NCI-H526 (cell line): ENCODE measurements around the gene PRSS56.
"Not testable (repeated sequence)": the region's sequence is repeated elsewhere in the genome, so short reads cannot be mapped to it uniquely, and the experiment has no call there.

Experiments
- DNase-seq, 2 experiments: peaks; one replicate each; lab custom pipeline; 2025; lab: John Stamatoyannopoulos, UW

Gene PRSS56

DNA sequence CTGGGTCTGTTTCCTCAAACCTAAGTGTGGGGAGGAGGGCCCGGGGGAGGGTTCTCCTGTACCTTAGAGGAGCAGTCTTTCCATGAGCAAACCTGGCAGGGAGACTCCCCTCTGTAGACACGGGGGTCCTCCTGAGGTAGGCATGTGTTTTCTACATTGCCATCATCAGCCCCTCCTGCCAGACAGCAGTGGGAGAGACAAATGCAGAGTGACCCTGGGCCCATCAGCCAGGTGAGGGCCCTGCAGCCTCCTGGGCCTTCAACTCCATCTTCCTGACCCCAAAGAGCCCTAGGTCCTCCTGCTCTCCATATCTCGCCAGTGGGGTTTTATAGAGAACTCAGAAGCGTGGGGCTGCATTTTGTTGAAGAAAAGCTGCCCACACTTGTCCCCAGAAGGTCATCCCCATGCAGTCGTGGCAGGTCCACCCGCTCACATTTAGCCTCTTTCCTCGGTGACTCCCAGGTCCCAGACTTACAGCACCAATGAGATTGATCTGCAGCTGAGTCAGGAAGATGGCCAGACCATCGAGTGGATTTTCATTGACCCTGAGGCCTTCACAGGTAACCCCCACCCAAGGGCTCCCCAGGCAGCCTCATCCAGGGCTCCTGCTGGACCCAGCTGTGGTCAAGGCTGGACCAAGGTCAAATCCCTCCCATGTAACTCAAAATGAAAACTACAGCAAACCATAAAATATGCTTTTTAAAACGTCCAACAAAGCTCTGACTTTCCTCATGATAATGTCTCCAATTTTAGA is 21.9 kb downstream of the PRSS56 start:
- DNase-seq = no peak

DNA sequence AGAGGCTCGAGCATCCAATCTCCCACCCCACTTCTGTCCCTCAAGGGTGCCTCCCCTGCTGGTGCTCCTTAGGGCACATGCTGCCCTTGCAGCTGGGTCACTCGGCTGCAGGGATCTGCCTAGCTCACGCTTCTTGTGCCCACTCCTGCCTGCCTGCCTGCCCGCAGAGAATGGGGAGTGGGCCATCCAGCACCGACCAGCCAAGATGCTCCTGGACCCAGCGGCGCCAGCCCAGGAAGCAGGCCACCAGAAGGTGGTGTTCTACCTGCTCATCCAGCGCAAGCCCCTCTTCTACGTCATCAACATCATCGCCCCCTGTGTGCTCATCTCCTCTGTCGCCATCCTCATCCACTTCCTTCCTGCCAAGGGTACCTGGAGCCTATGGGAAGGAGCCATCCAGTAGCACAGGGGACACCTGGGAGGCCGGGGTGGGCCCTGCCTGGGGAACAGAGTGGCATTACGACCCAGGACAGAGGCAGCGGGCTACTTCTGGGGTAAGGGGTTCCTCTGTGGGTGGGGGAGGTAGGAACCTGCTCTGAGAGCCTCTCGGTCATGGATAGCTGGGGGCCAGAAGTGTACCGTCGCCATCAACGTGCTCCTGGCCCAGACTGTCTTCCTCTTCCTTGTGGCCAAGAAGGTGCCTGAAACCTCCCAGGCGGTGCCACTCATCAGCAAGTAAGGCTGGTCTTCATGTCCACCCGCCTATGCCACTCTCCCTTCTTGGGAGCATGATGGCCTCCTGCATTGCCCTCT is 22.7 kb downstream of the PRSS56 start:
- DNase-seq = no peak

DNA sequence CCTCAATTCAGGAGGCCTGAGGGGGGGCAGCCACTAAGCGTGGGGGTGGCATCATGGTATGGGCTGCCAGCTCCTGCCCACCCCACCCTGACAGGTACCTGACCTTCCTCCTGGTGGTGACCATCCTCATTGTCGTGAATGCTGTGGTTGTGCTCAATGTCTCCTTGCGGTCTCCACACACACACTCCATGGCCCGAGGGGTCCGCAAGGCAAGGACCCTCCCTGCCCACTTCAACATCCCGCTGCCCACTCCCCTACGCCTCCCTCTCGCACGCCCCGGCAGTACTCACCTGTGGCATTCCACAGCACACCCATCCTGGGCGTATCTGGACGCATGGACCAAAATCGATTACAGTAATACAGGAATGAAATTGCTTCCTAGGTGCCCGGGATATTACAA is 23.3 kb downstream of the PRSS56 start:
- DNase-seq = no peak

DNA sequence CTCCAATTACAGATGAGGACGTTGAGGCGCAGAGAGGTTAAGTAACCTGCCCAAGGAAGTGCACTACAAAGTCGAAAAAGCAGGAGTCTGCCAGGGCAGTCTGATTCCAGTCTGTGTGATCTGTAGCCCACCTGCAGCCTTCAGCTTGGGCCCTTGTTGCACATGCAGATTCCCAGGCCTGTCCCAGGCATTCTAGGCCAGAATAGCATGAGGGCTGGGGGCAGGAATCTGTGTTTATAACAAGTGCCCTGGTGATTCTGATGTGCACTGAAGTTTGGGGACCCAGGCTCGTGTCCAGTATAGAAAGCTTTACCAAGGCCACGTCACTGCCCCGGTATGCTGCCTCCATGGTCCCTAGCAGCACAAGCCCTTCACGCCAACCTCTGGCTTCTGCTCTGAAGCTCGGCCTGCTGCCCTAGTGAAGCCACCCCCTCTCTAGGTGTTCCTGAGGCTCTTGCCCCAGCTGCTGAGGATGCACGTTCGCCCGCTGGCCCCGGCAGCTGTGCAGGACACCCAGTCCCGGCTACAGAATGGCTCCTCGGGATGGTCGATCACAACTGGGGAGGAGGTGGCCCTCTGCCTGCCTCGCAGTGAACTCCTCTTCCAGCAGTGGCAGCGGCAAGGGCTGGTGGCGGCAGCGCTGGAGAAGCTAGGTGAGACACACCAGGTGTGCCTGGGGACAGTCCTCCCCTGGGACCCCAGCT is 23.9 kb downstream of the PRSS56 start:
- no peak for DNase-seq

DNA sequence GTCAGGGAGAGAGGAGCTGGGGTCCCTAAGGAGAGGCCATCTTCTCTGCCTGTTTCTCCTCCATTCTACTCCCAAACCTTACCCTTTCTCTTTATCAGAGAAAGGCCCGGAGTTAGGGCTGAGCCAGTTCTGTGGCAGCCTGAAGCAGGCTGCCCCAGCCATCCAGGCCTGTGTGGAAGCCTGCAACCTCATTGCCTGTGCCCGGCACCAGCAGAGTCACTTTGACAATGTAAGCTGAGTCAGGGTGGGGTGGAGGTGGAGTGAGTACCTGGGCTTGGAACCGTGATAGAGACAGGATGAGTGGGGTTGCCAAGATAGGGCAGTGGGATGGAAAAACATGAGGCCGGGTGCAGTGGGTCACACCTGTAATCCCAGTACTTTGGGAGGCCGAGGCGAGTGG is 24.5 kb downstream of the PRSS56 start:
- no peak for DNase-seq

DNA sequence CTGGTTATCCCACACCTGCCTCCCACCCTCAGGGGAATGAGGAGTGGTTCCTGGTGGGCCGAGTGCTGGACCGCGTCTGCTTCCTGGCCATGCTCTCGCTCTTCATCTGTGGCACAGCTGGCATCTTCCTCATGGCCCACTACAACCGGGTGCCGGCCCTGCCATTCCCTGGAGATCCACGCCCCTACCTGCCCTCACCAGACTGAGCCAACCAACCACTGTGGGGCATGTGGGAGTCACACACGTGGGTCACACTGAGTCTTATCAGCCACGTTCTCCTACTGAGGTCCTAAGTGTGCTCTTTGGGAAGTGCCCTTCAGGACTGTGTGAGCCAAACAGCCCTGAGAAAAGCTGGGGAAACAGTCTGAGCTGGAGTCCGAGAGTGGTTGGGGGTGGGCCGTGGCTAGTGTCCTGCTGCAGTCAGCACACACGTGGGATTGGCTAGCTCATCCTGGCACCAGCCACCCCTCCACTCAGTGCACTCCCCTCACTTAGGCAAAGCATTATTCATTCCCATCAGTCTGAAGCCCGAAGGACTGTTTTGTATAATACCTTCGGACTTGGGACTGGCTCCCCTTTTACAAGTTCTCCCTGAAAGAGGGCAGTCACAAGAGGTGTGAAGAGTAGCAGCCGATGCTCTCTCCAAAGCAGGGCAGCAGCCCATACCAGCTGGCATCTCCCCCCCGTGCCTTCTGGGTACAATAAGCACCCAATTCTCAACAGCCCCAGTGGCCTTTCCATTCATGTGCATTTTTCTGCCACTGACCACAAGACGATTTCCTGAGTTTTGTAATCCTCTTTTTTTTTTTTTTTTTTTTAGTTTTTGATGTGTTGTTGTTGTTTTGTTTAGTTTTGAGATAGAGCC is 25.6 kb downstream of the PRSS56 start:
- no peak for DNase-seq

DNA sequence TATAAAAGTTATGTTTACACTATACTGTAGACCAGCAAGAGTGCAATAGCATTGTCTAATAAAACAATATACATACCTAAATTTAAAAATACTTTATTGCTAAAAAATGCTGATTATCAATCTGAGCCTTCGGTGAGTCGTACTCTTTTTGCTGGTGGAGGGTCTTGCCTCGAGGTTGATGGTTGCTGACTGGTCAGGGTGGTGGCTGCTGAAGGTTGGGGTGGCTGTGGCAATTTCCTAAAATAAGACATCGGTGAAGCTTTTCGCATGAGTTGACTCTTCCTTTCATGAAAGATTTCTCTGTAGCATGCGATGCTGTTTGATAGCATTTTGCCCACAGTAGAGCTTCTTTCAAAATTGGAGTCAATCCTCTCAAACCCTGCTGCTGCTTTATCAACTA is 27.8 kb downstream of the PRSS56 start:
- DNase-seq = no peak

DNA sequence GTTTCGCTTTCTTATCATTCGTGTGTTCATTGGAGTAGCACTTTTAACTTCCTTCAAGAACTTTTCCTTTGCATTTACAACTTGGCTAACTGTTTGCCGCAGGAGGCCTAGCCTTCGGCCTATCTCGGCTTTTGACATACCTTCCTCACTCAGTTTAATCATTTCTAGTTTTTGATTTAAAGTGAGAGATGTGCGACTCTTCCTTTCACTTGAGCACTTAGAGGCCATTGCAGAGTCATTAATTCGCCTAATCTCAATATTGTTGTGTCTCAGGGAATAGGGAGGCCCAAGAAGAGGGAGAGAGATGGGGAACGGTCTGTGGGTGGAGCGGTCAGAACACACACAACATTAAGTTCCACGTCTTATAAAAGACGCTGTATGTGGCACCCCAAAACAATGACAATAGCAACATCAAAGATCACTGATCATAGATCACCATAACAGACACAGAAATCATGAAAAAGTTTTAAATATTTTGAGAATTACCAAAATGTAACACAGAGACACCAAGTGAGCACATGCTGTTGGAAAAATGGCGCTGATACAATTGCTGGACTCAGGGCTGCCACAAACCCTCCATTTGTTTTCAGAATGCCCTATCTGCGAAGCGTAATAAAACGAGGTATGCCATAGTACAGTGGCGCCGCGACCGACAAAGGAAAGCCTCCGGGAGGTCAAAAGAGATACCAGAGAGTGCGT is 29.6 kb downstream of the PRSS56 start:
- no peak for DNase-seq

DNA sequence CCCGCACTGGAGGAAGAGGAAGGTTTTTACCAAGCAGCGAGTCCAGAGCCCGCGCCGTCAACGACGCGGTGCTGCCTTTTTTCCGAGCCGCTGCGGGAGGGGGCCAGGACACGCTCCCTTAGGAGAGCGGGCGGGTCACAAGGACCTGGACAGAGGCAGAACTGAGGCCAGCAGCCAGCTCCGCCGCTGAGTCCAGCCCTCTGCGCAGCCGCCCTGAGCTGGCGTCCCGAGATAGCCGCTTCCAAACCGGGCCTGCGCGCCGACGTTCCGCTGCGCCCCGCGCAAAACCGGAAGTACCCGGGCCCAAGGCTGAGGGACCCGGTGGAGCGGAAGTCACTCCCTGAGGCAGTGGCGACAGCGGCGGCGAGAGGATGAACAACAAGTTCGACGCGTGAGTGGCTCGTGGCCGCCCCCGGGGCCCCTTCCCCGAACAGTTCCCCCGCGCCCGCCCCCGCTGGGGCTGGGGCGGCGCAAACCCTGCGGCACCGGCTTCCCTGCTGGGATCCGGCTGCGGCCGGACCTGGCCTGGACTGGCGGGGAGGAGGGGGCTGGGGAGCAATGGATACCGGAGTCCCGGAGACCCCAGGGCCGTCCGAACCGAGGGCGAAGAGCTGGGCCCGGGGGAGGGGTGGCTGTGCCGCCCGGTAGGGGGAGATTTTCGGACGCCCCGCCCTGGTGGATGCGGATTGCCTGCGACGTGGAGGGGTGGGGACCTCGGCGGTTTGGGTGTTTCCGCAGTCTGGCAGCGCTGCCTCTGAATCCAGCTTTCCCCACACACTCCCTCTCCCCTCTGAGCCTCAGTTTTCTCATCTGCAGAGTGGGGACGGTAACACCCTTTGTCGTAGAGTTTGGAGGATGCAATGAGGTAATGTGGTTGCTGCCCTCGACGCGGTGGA is 30.4 kb downstream of the PRSS56 start, which contains the start of the genes EIF4E2 and TIGD1:
EIF4E2 (plus strand) TSS at position 336 of the 896 bp plus-strand sequence; CDS start at position 372, 36 bp downstream.
TIGD1 (minus strand) TSS at position 204 of the 896 bp plus-strand sequence. CDS start 675 bp downstream, outside the sequence.
- peak; percentile 85 to 96 for DNase-seq

DNA sequence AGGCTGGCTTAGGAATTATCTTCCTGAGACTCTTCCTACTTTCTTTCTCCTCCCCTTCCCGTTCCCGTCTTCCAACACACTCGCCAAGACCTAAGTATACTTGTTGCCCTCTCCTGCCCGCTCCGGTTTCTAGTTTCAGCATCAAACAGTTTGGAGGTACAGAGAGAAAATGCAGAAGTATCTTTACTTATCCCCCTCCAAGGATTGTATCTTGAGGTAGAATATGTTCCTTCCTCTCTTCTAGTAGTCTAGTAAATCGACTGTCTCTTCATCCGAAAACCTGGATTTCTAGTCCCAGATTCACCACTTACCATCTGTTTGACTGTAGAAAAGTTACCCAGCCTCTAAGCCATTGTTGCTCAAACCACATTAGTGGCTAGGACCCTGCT is 31.1 kb downstream of the PRSS56 start:
- DNase-seq = no peak

DNA sequence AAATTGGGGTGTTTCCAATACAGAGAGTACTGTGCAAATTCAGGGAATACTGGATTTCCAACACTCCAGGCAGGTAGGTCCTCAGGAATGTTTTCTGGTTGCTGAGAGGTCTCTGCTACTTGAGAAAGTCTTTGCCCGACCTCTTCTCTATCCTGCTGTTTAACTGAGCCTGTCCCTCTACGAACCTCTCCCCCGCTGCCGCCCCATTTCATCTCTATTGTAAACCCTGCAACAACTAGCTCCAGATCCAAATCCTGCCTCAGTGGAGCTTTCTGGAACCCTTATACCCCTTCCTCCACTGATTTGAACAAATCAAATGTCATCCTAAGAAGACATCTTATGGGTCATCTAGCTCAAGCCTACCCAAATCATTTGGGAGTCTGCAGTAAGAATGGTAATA is 31.6 kb downstream of the PRSS56 start:
- no peak for DNase-seq

DNA sequence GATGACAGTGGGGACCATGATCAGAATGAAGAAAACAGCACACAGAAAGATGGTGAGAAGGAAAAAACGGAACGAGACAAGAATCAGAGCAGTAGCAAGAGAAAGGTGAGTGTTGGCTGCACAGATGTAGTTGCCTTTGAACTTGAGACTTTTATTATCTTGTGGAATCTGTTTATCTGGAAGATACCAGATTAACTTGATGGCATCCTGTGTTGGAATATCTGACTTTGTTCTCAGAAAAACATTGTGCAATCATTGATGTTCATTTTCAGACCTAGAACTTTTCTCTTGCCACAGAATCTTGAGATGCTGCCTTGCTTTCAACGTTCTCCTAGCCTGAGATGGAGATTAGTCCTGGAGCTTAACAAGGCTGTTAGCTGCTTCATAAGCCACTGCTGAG is 36.2 kb downstream of the PRSS56 start:
- DNase-seq = no peak

DNA sequence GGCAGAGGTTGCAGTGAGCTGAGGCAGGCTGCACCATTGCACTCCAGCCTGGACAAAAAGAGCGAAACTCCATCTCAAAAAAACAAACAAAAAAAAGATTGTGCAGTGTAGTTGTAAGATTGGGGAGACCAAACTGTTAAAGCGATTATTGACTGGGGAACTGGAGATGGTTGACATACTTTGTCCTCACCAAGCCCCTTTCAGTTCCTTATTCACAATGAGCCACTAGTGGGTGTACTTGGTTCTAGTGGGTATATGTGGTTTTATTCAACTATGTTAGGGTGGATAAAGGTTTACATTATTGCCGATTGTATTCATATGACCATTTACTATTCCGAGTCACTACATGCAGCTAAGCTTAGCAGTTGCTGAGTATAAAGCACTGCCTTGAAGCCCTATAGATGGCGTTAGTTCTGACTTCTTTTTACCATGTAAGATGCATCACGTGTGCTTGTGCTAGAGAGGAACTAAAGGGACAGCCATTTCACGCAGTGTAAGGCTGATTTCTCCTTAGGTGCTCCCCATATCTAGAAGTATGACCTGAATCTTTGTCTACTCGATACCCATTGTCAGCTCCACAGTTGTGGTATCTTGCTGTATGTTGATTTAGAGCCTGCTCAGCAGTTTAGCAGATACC is 42.4 kb downstream of the PRSS56 start:
- DNase-seq = no peak

DNA sequence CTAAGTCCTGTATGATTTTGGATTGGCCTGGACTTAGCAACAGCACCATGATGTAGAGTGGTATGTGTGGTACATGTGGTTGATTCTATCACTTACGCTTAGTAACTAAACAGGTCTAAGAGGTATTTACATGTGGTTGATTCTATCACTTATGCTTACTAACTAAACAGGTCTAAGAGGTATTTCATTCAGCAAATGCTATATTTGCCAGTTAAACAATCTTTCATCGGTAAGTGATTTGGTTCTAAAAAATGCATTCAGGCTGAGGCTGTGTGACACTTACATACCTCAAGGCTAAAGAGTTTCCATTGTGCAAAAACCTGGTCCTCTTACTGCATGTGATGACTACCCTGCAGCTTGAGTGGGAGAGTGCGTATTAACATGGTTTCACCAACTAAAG is 43.4 kb downstream of the PRSS56 start:
- DNase-seq = no peak

DNA sequence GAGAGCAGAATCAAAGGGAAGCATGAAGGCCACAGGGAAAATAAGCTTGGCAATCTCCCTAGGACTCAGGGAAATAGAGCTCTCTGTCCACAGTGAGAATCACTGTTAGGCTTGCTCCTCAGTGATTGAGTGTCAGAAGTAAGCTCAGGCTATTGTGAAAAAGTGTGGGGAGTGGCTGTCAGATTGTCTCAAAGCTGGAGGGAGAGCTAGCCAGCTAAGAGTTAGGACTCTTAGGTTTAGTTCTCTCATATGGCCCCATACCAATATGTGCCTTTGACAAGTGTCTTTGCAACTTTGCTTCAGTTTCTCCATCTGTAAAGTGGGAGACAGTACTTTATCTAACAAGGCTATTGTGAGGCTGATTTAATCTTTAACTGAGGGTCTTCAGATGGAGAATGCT is 47.5 kb downstream of the PRSS56 start:
- no peak for DNase-seq

DNA sequence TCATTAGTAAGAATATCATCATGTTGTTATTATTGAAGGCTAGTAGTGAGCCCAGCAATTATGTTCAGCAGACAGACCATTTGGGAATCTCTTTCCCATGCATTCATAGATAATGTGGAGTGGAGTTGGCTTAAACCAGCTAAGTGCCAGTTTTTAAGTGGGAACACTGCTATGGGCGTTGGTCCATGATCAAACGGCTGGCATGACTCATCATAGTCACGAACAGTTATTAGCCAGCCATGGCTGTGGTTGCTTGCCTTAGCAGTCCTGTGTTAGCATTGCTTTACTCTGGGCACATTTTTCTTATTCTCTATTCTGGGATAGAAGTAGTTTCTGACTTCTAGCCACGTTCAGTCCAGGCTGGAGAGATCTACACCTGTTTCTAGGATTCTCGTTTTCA is 48.0 kb downstream of the PRSS56 start:
- no peak for DNase-seq

DNA sequence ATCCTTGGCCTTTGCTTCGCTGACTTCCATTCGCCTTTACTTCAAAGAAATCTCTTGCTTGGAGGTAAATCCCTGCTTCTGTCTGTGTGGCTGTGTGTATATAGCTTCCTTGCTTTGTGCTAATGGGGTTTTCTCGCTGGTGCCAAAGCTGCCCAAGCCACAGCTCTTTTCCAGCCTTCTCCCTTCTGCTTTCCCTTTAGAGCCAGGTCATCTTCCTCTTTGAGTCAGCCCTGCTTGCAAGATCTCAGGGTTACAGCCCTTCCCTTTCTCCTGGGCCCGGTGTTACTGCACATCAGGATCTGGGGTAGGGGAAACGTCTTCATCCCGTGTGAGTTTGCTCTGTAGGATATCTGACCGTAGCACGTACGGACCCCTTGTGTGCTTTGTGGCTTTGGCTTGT is 49.4 kb downstream of the PRSS56 start:
- DNase-seq = no peak

DNA sequence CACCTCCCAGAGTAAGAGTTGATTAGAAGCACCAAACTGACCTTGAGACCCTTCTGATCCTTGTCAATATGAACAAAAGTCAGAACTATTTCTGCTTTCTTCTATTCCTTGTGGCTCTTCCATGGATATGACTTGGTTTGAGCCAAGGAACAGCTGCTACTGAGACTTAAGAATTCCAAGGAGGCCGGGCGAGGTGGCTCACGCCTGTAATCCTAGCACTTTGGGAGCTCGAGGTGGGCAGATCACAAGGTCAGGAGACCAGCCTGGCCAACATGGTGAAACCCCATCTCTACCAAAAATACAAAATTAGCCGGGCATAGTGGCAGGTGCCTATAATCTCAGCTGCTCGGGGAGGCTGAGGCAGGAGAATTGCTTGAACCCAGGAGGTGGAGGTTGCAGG is 50.3 kb downstream of the PRSS56 start:
- DNase-seq = not testable (repeated sequence)

DNA sequence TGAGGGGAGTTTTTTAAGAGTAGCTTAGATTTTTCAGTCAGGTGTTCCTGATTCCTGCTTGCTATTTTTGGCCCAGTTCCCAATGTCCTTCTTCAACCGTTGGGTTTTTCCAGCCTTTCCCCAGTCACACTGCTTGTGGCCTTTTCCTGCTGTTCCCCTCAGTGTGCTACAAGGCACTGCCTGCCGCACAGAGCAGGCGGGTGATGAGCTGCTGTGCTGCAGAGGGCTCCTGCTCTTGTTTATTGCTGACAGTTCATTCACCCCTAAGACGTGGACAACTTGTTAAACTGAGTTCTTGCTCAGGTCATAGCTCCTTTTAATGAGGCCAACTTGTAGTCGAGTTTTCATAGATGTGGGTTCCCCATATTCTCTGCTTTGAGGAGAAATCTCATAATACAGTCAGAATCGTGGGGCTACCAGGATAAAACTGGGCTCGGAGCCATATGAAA is 50.9 kb downstream of the PRSS56 start:
- DNase-seq = no peak

DNA sequence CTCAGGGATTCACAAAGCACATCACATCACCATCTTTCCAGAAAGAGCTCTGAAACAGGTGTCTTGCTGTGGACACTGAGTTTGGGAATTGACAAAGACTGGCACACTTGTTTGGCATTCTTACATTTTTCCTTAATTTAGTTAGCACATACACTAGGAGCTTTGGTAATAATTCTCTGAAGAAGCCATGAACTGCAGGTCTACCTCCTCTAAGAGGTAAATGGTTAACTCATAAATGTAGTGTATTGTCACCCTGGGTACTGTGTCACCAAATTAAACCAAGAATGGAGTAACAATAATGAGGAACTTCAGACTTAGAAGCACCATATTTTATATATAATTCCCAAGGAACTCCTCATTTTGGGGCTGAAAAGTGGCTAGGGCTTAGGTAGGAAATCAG is 52.9 kb downstream of the PRSS56 start:
- DNase-seq = no peak
